Left forelimb (tissue), 1 donor: ENCODE data around the gene AOC1.

Experiments used
- DNase-seq: peaks from one replicate; pipeline ENCODE4 v3.0.0-alpha.2; 2018; ENCODE audit warnings: low spot score

Gene AOC1

GRCh38 chr7:150858236-150859197, 6.2 kb downstream of the AOC1 start:
- DNase-seq = no peak

GRCh38 chr7:150860291-150860977, 8.1 kb downstream of the AOC1 start:
- no peak for DNase-seq

GRCh38 chr7:150860978-150861295, 8.6 kb downstream of the AOC1 start:
- DNase-seq = no peak

GRCh38 chr7:150862356-150862755, 10.0 kb downstream of the AOC1 start:
- no peak for DNase-seq

- DNase-seq = no peak
These were observed 11.6 kb downstream of the AOC1 start for GRCh38 chr7:150863946-150864345.

GRCh38 chr7:150866932-150867564, 14.7 kb downstream of the AOC1 start:
- DNase-seq = no peak

GRCh38 chr7:150867605-150868004, 15.3 kb downstream of the AOC1 start:
- no peak for DNase-seq

GRCh38 chr7:150869467-150869866, 17.1 kb downstream of the AOC1 start:
- DNase-seq = no peak

GRCh38 chr7:150871601-150872000, 19.3 kb downstream of the AOC1 start:
- DNase-seq = no peak

- no peak for DNase-seq
These were observed 22.3 kb downstream of the AOC1 start for GRCh38 chr7:150874401-150875198.

GRCh38 chr7:150875791-150876190, 23.5 kb downstream of the AOC1 start:
- DNase-seq = no peak

- no peak for DNase-seq
These were observed 24.7 kb downstream of the AOC1 start for GRCh38 chr7:150876817-150877526.

GRCh38 chr7:150877536-150877935, 25.2 kb downstream of the AOC1 start:
- DNase-seq = no peak

GRCh38 chr7:150879345-150879744, 27.0 kb downstream of the AOC1 start:
- no peak for DNase-seq

- DNase-seq = no peak
These were observed 28.9 kb downstream of the AOC1 start for GRCh38 chr7:150881189-150881588.

- no peak for DNase-seq
These were observed 38.7 kb downstream of the AOC1 start for GRCh38 chr7:150890853-150891584.

- no peak for DNase-seq
These were observed 39.4 kb downstream of the AOC1 start for GRCh38 chr7:150891740-150892139.

- DNase-seq = no peak
These were observed 43.5 kb downstream of the AOC1 start for GRCh38 chr7:150895809-150896208.

GRCh38 chr7:150896562-150897209, 44.4 kb downstream of the AOC1 start:
- DNase-seq = no peak
